A673 (cell line): ENCODE measurements around the gene HLA-DMA. TPM values are rescaled to one million over a fixed set of nuclear protein-coding genes. Genes with fewer than 3 reads are reported as not detected.

ENCODE experiments used
- BruUV-seq: library from RNA; stranded (reverse); fragments of 400-500 nt; replicated peaks from 2 replicates; lab custom pipeline; 2021; lab: Mats Ljungman, UMichigan
- CTCF ChIA-PET: fragments of 300-600 bp; sonication (Branson Sonifier 250); formaldehyde crosslinking; loops from one replicate; lab custom pipeline; 2022; ENCODE audit warnings: antibody characterized with exemption; lab: Charles Lee
- POLR2A ChIA-PET: fragments of 300-600 bp; sonication (Branson Sonifier 250); formaldehyde crosslinking; loops from one replicate; lab custom pipeline; 2022; ENCODE audit warnings: antibody characterized with exemption; ENCODE audit not compliant: low non-redundant PET; lab: Charles Lee
- DNase-seq: peaks from one replicate; pipeline ENCODE4 v3.0.0-alpha.2; 2015; ENCODE audit warnings: low spot score
- H3K27ac ChIP-seq: fragments of 200-600 bp; sonication (generic); 2 replicates; pipeline ENCODE4 v1.5.1; 2016; ENCODE audit warnings: mixed run types, low read depth, mild to moderate bottlenecking, mixed read lengths, antibody characterized with exemption, low read length; ENCODE audit not compliant: poor library complexity, severe bottlenecking
- H3K27me3 ChIP-seq: fragments of 200-600 bp; sonication (generic); replicated peaks from 2 replicates; pipeline ENCODE4 v1.6.1; 2017; ENCODE audit warnings: mixed run types, low read depth, mild to moderate bottlenecking, mixed read lengths, antibody characterized with exemption, low read length; ENCODE audit not compliant: insufficient read depth, poor library complexity
- H3K36me3 ChIP-seq: fragments of 200-600 bp; sonication (generic); 2 replicates; pipeline ENCODE4 v1.6.1; 2016; ENCODE audit warnings: mixed run types, mild to moderate bottlenecking, mixed read lengths, antibody characterized with exemption, low read length; ENCODE audit not compliant: insufficient read depth, poor library complexity, severe bottlenecking
- H3K4me1 ChIP-seq: fragments of 200-600 bp; sonication (generic); 2 replicates; pipeline ENCODE4 v1.6.1; 2017; ENCODE audit warnings: mixed run types, mild to moderate bottlenecking, mixed read lengths, antibody characterized with exemption, low read length; ENCODE audit not compliant: insufficient read depth, poor library complexity, severe bottlenecking
- H3K4me3 ChIP-seq: fragments of 200-600 bp; sonication (generic); 2 replicates; pipeline ENCODE4 v1.5.1; 2016; ENCODE audit warnings: low read depth, mixed run types, mild to moderate bottlenecking, mixed read lengths, low read length; ENCODE audit not compliant: poor library complexity, severe bottlenecking
- H3K9me3 ChIP-seq: fragments of 200-600 bp; sonication (generic); 2 replicates; pipeline ENCODE4 v1.6.1; 2016; ENCODE audit warnings: mixed run types, low read depth, mild to moderate bottlenecking, mixed read lengths, antibody characterized with exemption, low read length; ENCODE audit not compliant: poor library complexity, severe bottlenecking
- CTCF ChIP-seq: fragments of 300-800, 200-600 bp; sonication (generic); conservative IDR thresholded peaks from 2 replicates; pipeline ENCODE4 v1.5.1; 2017; ENCODE audit warnings: low read depth, mild to moderate bottlenecking, antibody characterized with exemption, low read length, moderate library complexity, mixed read lengths
- EZH2 ChIP-seq: fragments of 200-600 bp; sonication (generic); IDR thresholded peaks from 2 replicates; pipeline ENCODE4 v1.6.1; 2017; ENCODE audit warnings: borderline replicate concordance, low read depth, mild to moderate bottlenecking, mixed read lengths, antibody characterized with exemption, low read length; ENCODE audit not compliant: poor library complexity, severe bottlenecking
- intact Hi-C: fragments of 100-400 bp; cut with micrococcal nuclease; formaldehyde crosslinking; loops from one replicate; pipeline ENCODE4 v1.10.0; 2022; ENCODE audit not compliant: unreplicated experiment
- total RNA-seq: library from RNA; stranded (reverse); gene quantifications from 2 replicates; pipeline ENCODE4 v1.2.3, GENCODE V29; 2021

HLA-DMA gene
- total RNA-seq, 1 experiment from 2014 or later = 1.4 TPM

DNA sequence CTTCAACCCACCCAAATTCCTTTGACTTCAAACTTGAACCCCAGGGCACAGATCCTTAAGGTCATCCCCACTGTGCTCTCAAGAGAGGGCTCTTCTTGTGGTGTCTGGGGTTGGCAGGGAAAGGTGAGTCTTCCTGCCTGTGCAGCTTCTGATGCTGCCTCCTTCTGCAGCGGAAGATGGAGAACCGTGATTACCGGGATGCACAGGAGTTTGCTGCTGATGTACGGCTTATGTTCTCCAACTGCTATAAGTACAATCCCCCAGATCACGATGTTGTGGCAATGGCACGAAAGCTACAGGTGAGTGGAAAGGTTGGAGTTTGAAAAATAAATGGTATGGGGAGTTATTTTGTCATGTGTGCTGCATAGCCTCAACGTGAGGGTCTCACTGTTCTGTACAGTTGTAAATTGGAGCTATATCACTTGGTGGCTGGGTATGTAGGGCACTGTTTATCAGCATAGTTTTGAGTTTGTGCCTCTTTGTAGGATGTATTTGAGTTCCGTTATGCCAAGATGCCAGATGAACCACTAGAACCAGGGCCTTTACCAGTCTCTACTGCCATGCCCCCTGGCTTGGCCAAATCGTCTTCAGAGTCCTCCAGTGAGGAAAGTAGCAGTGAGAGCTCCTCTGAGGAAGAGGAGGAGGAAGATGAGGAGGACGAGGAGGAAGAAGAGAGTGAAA lies 24.5 kb upstream of the HLA-DMA start:
- ChIA-PET CTCF (no interaction called here), POLR2A (interaction anchor here (0.8 kb wide), 1 partner anchor 109 kb away, joined by 4 read pairs; no protein-coding TSS in a partner anchor)
- H3K36me3 ChIP-seq = peaks cover 94% of the 10 kb centered on the region
- intact Hi-C loops = loop anchor here (10.0 kb wide), 1 partner anchor 447 kb away; the partner anchor contains the start of gene SYNGAP1
- TF ChIP-seq CTCF (no peak), EZH2 (no peak)
- H3K27me3 ChIP-seq = no peaks in the 10 kb centered on the region
- no peak for DNase-seq
- H3K4me1 ChIP-seq = peaks cover 17% of the 10 kb centered on the region
- H3K27ac ChIP-seq = no peak overlapping the region
- no peaks in the 10 kb centered on the region for H3K9me3 ChIP-seq
- no TSS peak for BruUV-seq
- no peak overlapping the region for H3K4me3 ChIP-seq

- Histone ChIP-seq H3K36me3 (peaks cover 94% of the 10 kb centered on the region), H3K9me3 (no peaks in the 10 kb centered on the region), H3K4me3 (no peak overlapping the region), H3K4me1 (peaks cover 17% of the 10 kb centered on the region), H3K27ac (no peak overlapping the region), H3K27me3 (no peaks in the 10 kb centered on the region)
- BruUV-seq = no TSS peak
- DNase-seq = no peak
- TF ChIP-seq CTCF (no peak), EZH2 (no peak)
- CTCF ChIA-PET = interaction anchor here (0.6 kb wide), 1 partner anchor 44 kb away, joined by 3 read pairs; no protein-coding TSS in a partner anchor
- POLR2A ChIA-PET = no interaction called here
- intact Hi-C loops = loop anchor here (10.0 kb wide), 1 partner anchor 448 kb away; the partner anchor contains the start of gene SYNGAP1
Observed at GRCh38 chr6:32976334-32977069, 23.6 kb upstream of the HLA-DMA start.

- ChIA-PET POLR2A (no interaction called here), CTCF (interaction anchor here (0.6 kb wide), 1 partner anchor 44 kb away, joined by 3 read pairs; no protein-coding TSS in a partner anchor)
- intact Hi-C loops = loop anchor here (10.0 kb wide), 1 partner anchor 449 kb away; the partner anchor contains the start of gene SYNGAP1
- Histone ChIP-seq H3K27ac (no peak overlapping the region), H3K4me1 (peaks cover 17% of the 10 kb centered on the region), H3K9me3 (no peaks in the 10 kb centered on the region), H3K27me3 (no peaks in the 10 kb centered on the region), H3K36me3 (peaks cover 88% of the 10 kb centered on the region), H3K4me3 (peak overlapping the region; percentile 94)
- no TSS peak for BruUV-seq
- no peak for DNase-seq
- TF ChIP-seq EZH2 (no peak), CTCF (no peak)
Observed at GRCh38 chr6:32975886-32976285, 23.0 kb upstream of the HLA-DMA start.
